SU-DHL-6 (cell line): ENCODE measurements around the gene HSD3B7.

Source experiments
- H2AFZ ChIP-seq: fragments of 200-600 bp; sonication (generic); 2 replicates; pipeline ENCODE4 v1.6.1; 2014; ENCODE audit warnings: low read depth, mild to moderate bottlenecking, moderate library complexity, mixed read lengths, antibody characterized with exemption, low read length; ENCODE audit not compliant: severe bottlenecking
- H3F3A ChIP-seq: fragments of 200-600 bp; shearing (Covaris generic); 2 replicates; pipeline ENCODE4 v1.6.0; 2016; ENCODE audit warnings: antibody characterized with exemption, mild to moderate bottlenecking; ENCODE audit not compliant: insufficient read depth
- H3K27ac ChIP-seq: fragments of 200-600 bp; sonication (generic); 2 replicates; pipeline ENCODE4 v1.5.1; 2016; ENCODE audit warnings: low read depth, mild to moderate bottlenecking, low read length, moderate library complexity, mixed read lengths
- H3K27me3 ChIP-seq: fragments of 200-600 bp; sonication (generic), shearing (Covaris generic); 2 replicates; pipeline ENCODE4 v1.6.0; 2014; ENCODE audit warnings: mild to moderate bottlenecking, low read length
- H3K36me3 ChIP-seq: fragments of 200-600 bp; sonication (generic); 2 replicates; pipeline ENCODE4 v1.6.1; 2014; ENCODE audit warnings: mild to moderate bottlenecking, low read length, mixed read lengths
- H3K4me2 ChIP-seq: fragments of 300-600, 200-600 bp; shearing (Covaris generic), sonication (generic); 2 replicates; pipeline ENCODE4 v1.6.0; 2014; ENCODE audit warnings: low read length, low read depth, mild to moderate bottlenecking; ENCODE audit not compliant: poor library complexity, severe bottlenecking
- H3K4me3 ChIP-seq: fragments of 200-600 bp; sonication (generic); 2 replicates; pipeline ENCODE4 v1.5.1; 2014; ENCODE audit warnings: antibody characterized with exemption, low read length, mild to moderate bottlenecking, mixed read lengths; ENCODE audit not compliant: insufficient read depth, poor library complexity, severe bottlenecking
- H3K79me2 ChIP-seq: fragments of 200-600 bp; sonication (generic); 2 replicates; pipeline ENCODE4 v1.6.1; 2014; ENCODE audit warnings: mild to moderate bottlenecking, low read length, moderate library complexity; ENCODE audit not compliant: insufficient read depth
- H3K9ac ChIP-seq: fragments of 200-600 bp; sonication (generic); 2 replicates; pipeline ENCODE4 v1.7.0; 2014; ENCODE audit warnings: mild to moderate bottlenecking, low read length
- H3K9me2 ChIP-seq: fragments of 200-600 bp; sonication (generic); replicated peaks from 2 replicates; pipeline ENCODE4 v1.6.1; 2014; ENCODE audit warnings: low read length; ENCODE audit not compliant: insufficient read depth
- H3K9me3 ChIP-seq: fragments of 200-600 bp; sonication (generic); 2 replicates; pipeline ENCODE4 v1.6.1; 2014; ENCODE audit warnings: low read length, mixed read lengths; ENCODE audit not compliant: insufficient read depth
- H4K20me1 ChIP-seq: fragments of 200-600 bp; sonication (generic); 2 replicates; pipeline ENCODE4 v1.6.1; 2014; ENCODE audit warnings: low read depth, mild to moderate bottlenecking, antibody characterized with exemption, low read length, moderate library complexity, mixed read lengths
- CTCF ChIP-seq: fragments of 200-600 bp; sonication (generic); IDR thresholded peaks from one replicate; pipeline ENCODE4 v1.5.1; 2017; ENCODE audit warnings: antibody characterized with exemption, mild to moderate bottlenecking, low read length, moderate library complexity; ENCODE audit not compliant: insufficient read depth, poor library complexity, severe bottlenecking
- EZH2phosphoT487 ChIP-seq: fragments of 200-600 bp; sonication (generic), shearing (Covaris generic); conservative IDR thresholded peaks from 2 replicates; pipeline ENCODE4 v1.6.1; 2018; ENCODE audit warnings: mild to moderate bottlenecking, antibody characterized with exemption, low read length, moderate library complexity, mixed read lengths

HSD3B7 gene

GRCh38 chr16:30982548-30983288 is 2.3 kb upstream of the HSD3B7 start:
- no peaks in the 10 kb centered on the region for H4K20me1 ChIP-seq
- H3K79me2 ChIP-seq, result no peaks in the 10 kb centered on the region
- no peak overlapping the region for H2AFZ ChIP-seq
- H3K9me2 ChIP-seq, result no peaks in the 10 kb centered on the region
- H3K27ac ChIP-seq, result no peak overlapping the region
- no peaks in the 10 kb centered on the region for H3K27me3 ChIP-seq
- H3K36me3 ChIP-seq, result no peaks in the 10 kb centered on the region
- no peaks in the 10 kb centered on the region for H3K9me3 ChIP-seq
- no peak overlapping the region for H3K4me3 ChIP-seq
- no peak overlapping the region for H3K4me2 ChIP-seq
- no peak overlapping the region for H3K9ac ChIP-seq
- TF ChIP-seq EZH2phosphoT487 (no peak), CTCF (no peak)
- no peaks in the 10 kb centered on the region; the same call in 1 of the 2 replicates for H3F3A ChIP-seq

- no peaks in the 10 kb centered on the region for H3K9me3 ChIP-seq
- H4K20me1 ChIP-seq, result no peaks in the 10 kb centered on the region
- H3K9me2 ChIP-seq, result no peaks in the 10 kb centered on the region
- no peak for TF ChIP-seq EZH2phosphoT487
- no peak for TF ChIP-seq CTCF
- H2AFZ ChIP-seq, result no peak overlapping the region
- H3K79me2 ChIP-seq, result no peaks in the 10 kb centered on the region
- H3K27ac ChIP-seq, result no peak overlapping the region
- H3F3A ChIP-seq, result no peaks in the 10 kb centered on the region; the same call in 1 of the 2 replicates
- no peak overlapping the region for H3K9ac ChIP-seq
- no peaks in the 10 kb centered on the region for H3K36me3 ChIP-seq
- H3K27me3 ChIP-seq, result no peaks in the 10 kb centered on the region
- no peak overlapping the region for H3K4me2 ChIP-seq
- no peak overlapping the region for H3K4me3 ChIP-seq
Measured at GRCh38 chr16:30983289-30983889, 1.6 kb upstream of the HSD3B7 start.

GRCh38 chr16:30983898-30984610 is 953 bp upstream of the HSD3B7 start:
- Histone ChIP-seq H3K27ac (no peak overlapping the region), H3K9me3 (no peaks in the 10 kb centered on the region), H3K36me3 (no peaks in the 10 kb centered on the region), H4K20me1 (no peaks in the 10 kb centered on the region), H3K4me2 (no peak overlapping the region), H3K9ac (no peak overlapping the region), H3K4me3 (no peak overlapping the region), H3K27me3 (no peaks in the 10 kb centered on the region), H3K9me2 (no peaks in the 10 kb centered on the region), H3K79me2 (no peaks in the 10 kb centered on the region), H2AFZ (no peak overlapping the region), H3F3A (no peaks in the 10 kb centered on the region; the same call in 1 of the 2 replicates)
- TF ChIP-seq CTCF (no peak), EZH2phosphoT487 (no peak)
